Lower lobe of right lung (tissue), 2 donors: ENCODE data around the gene OR6A2. TPM values are rescaled to one million over a fixed set of nuclear protein-coding genes. Genes with fewer than 3 reads are reported as not detected.

Experiments used
- ATAC-seq, 2 donors: fragments of 200-7000 bp; cut with Tn5 transposase; one replicate each; pipeline ENCODE4 v1.9.1; 2020 to 2022; ENCODE audit warnings: mild to moderate bottlenecking in 2 of 2, moderate library complexity in 2 of 2
- DNase-seq: peaks from one replicate; pipeline ENCODE4 v3.0.0-alpha.2; 2020
- H3K27ac ChIP-seq: fragments of 200-600 bp; one replicate; pipeline ENCODE4 v1.8.0; 2022
- H3K27me3 ChIP-seq: fragments of 200-600 bp; one replicate; pipeline ENCODE4 v1.8.0; 2022; ENCODE audit warnings: low read depth
- H3K36me3 ChIP-seq: fragments of 200-600 bp; one replicate; pipeline ENCODE4 v1.8.0; 2022; ENCODE audit warnings: mild to moderate bottlenecking
- H3K4me1 ChIP-seq: fragments of 200-600 bp; one replicate; pipeline ENCODE4 v1.8.0; 2022
- H3K4me3 ChIP-seq: fragments of 200-600 bp; one replicate; pipeline ENCODE4 v1.8.0; 2022; ENCODE audit warnings: mild to moderate bottlenecking
- H3K9me3 ChIP-seq: fragments of 200-600 bp; one replicate; pipeline ENCODE4 v1.8.0; 2022
- CTCF ChIP-seq: fragments of 200-600 bp; IDR thresholded peaks from one replicate; pipeline ENCODE4 v1.8.0; 2022; ENCODE audit warnings: antibody characterized with exemption, mild to moderate bottlenecking
- intact Hi-C: fragments of 100-400 bp; cut with DNase I; formaldehyde crosslinking; loops from one replicate; pipeline ENCODE4 v1.11.0; 2022
- total RNA-seq: library from RNA; stranded (reverse); fragmentation: NEBNext Ultra II Directional; extraction: Animal tissue kit (Norgen Biotek cat#: 25700); gene quantifications from one replicate; pipeline ENCODE4 v1.2.1, GENCODE V29; 2021
- donor health status: DM: no; HTN: yes; CAD: no; lungs with severe emphysema.

The OR6A2 gene
- total RNA-seq, 1 donor from 2014 or later = 0.18 TPM

GRCh38 chr11:6782720-6783119, 16.8 kb downstream of the OR6A2 start, which contains the start of gene OR2AG1:
Gene OR2AG1, plus strand, starts transcription at chr11:6783020. Its CDS starts 2,018 bp downstream, at chr11:6785038.
- Histone ChIP-seq H3K4me3 (no peak within 1 kb of the TSS), H3K27ac (no peak within 1 kb of the TSS), H3K9me3 (no peaks in the 10 kb centered on the region), H3K27me3 (peaks cover 6% of the 10 kb centered on the region), H3K4me1 (no peaks in the 10 kb centered on the region), H3K36me3 (no peaks in the 10 kb centered on the region)
- no peak for DNase-seq
- no peak for TF ChIP-seq CTCF
- intact Hi-C loops = no loop called here
- no peak for ATAC-seq

DNA sequence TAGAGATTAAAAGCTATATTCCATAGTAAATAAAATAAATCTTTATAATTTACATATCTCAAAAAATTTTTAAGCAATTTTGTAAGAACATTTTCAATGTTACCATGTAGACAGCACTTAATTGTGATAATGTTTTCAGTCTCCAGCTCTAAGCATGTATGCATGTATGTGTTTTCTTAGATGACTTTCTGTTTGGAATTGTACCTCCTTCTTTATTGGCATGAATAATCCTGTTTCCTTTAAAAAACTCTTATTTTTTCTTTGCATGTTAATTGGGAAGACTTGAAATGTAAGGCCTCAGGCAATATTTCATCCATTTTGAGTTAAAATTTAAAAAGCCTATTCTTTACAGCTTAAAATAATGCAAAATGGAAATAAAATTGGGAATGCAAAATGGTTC, 18.7 kb downstream of the OR6A2 start:
- H3K9me3 ChIP-seq = no peaks in the 10 kb centered on the region
- DNase-seq (no peak), ATAC-seq (no peak)
- H3K4me3 ChIP-seq = no peak overlapping the region
- intact Hi-C loops = no loop called here
- no peak for TF ChIP-seq CTCF
- no peaks in the 10 kb centered on the region for H3K36me3 ChIP-seq
- H3K27me3 ChIP-seq = peaks cover 6% of the 10 kb centered on the region
- no peaks in the 10 kb centered on the region for H3K4me1 ChIP-seq
- no peak overlapping the region for H3K27ac ChIP-seq

DNA sequence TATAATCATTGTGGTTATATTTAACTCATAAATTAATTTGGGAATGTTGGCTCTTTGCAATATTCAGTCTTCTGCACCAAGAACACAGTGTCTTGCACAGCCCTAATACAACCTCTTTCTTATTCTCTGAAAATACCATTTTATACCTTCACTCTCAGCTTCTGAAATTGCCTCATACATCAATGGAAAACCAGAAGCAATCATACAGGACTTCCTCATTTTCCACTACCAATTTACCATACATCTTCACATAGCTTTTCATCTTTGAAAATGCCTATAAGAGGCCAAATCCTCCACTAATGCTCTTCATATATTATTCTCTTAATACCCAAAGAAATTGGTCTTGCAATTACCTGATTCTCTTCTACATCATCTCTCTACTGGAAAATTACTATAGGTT, 21.0 kb downstream of the OR6A2 start:
- Histone ChIP-seq H3K4me1 (no peaks in the 10 kb centered on the region), H3K27me3 (peaks cover 6% of the 10 kb centered on the region), H3K36me3 (no peaks in the 10 kb centered on the region), H3K9me3 (no peaks in the 10 kb centered on the region), H3K27ac (no peak overlapping the region), H3K4me3 (no peak overlapping the region)
- intact Hi-C loops = no loop called here
- DNase-seq (no peak), ATAC-seq (no peak)
- no peak for TF ChIP-seq CTCF

DNA sequence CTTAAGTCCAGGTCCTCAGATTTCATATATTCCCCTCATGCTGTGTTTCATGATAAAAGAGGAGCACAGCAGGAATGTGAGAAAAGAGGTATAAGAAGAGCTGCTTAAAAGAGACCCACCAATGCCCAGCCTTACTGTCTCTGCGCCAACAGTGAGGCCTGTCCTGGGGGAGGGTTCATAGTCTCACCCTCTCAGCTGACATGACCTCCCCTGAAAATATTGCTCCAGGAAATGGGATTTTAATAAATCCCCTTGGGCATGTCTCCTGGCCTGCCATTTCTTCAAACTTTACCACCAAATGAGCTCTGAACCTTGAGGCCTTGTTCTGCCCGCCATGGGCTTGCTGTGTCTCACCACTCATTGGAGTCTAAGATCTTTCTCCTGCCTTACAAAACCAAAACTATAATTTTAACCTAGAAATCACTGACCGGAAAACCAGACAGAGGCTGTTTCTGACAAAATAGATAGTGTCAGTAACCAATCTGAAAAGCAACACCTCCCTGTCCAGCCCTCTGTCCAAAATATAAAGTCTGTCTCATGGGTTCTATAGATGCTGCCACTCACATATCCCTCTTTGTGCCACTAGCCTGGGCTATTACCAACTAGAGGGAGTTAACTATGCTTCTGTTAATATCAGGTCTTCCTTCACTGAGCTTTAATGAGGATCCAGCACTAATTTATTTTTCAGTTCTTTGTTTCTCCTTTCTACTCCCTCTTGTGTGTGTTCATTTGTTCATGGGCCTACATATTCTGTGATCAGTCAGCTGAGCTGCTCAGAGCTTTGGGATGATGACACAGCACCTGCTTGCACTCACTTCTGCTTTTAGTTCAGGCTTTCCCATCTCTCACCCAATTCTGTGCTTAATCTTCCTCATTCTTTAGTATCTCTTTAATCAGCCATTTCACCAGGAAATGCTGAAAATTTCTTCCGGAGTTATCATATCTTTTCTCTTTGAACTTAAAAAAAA, 27.3 kb downstream of the OR6A2 start, which contains the start of gene OR2AG2:
Gene OR2AG2 (minus strand): TSS at position 51 of the 968 bp plus-strand sequence. CDS start 3,019 bp downstream, outside the sequence.
- Histone ChIP-seq H3K4me3 (no peak within 1 kb of the TSS), H3K36me3 (no peaks in the 10 kb centered on the region), H3K27ac (no peak within 1 kb of the TSS), H3K27me3 (no peaks in the 10 kb centered on the region), H3K9me3 (no peaks in the 10 kb centered on the region), H3K4me1 (no peaks in the 10 kb centered on the region)
- TF ChIP-seq CTCF = no peak
- ATAC-seq (peak; percentile 55 to 86), DNase-seq (no peak)
- intact Hi-C loops = no loop called here

DNA sequence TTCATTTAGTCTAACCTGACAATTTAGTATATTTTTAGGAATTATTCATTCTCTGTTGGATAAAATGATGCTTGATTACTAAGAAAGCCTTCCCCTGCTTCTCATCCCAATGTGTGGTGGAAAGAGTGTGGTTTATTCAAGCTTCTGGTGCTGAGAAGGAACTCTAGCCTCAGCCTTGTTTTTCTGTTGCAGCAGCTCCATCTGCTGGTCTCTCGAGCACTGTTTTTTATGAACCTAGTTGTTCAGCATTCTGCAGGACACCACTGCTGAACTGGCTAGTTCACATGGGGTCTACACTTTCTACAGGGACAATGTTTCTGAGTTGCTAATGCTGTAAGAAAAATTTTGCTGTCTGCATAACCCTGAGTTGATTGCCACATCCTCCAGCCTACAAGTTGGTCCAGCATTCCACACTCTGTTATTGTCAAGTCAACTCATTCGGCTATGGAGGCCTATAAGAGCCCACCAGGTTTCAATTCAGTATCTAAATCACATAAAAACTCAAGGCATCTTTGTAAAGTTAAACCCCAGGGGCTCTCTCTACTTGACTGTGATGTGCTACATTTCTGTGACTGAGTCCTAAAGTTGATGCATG, 42.0 kb downstream of the OR6A2 start:
- peak; percentile 65 to 75 for ATAC-seq

More for the DNA sequence above, 42.0 kb downstream of the OR6A2 start:
- Histone ChIP-seq H3K27ac (no peak overlapping the region), H3K36me3 (no peaks in the 10 kb centered on the region), H3K27me3 (no peaks in the 10 kb centered on the region), H3K4me3 (no peak overlapping the region), H3K9me3 (no peaks in the 10 kb centered on the region), H3K4me1 (no peaks in the 10 kb centered on the region)
- peak; percentile 68 for TF ChIP-seq CTCF
- no peak for DNase-seq
- intact Hi-C loops = no loop called here
